Astrocyte (in vitro differentiated cells and primary cell): ENCODE results near the gene APOL1.

Experiments
- CTCF ChIP-seq: IDR thresholded peaks from 2 replicates; pipeline ENCODE4 v1.5.1; 2011; ENCODE audit warnings: low read depth, mild to moderate bottlenecking, inconsistent platforms, low read length, moderate library complexity; ENCODE audit not compliant: insufficient read depth
- EZH2 ChIP-seq: IDR thresholded peaks from 2 replicates; pipeline ENCODE4 v1.6.1; 2012; ENCODE audit warnings: mild to moderate bottlenecking, low read length, inconsistent platforms; ENCODE audit not compliant: insufficient read depth

- TF ChIP-seq CTCF (no peak), EZH2 (no peak)
These were observed 15.2 kb upstream of the APOL1 start for GRCh38 chr22:36237462-36238372.
